ENCODE measurements around the gene MISP. TPM values are rescaled to one million over a fixed set of nuclear protein-coding genes. Genes with fewer than 3 reads are reported as not detected.
A peak's percentile ranks its signal among the peaks of the same experiment; 100 is the strongest.

MISP gene
- total RNA-seq, 1 experiment from 2014 or later = 0.70 TPM

- H3K4me3 Mint-ChIP-seq = no peak overlapping the region
- H3K4me1 Mint-ChIP-seq = peaks cover 38% of the 10 kb centered on the region
- ChIA-PET CTCF (interaction anchor here (0.5 to 1.1 kb wide), 2 partner anchors 8 to 19 kb away, joined by 4 to 5 read pairs; no protein-coding TSS in a partner anchor), POLR2A (interaction anchor here (0.9 kb wide), 1 partner anchor 475 kb away, joined by 6 read pairs; no protein-coding TSS in a partner anchor)
- H3K27me3 Mint-ChIP-seq (ENCODE audit: low read depth) = no peaks in the 10 kb centered on the region
- no peak for ATAC-seq
- no peaks in the 10 kb centered on the region for H3K9me3 Mint-ChIP-seq
- no peak for DNase-seq (ENCODE audit: low spot score)
- no peak for TF ChIP-seq PRDM15 (CRISPR knock-in tag; IDR thresholded peaks at IDR 0.05)
- TF ChIP-seq, protein P1, sequence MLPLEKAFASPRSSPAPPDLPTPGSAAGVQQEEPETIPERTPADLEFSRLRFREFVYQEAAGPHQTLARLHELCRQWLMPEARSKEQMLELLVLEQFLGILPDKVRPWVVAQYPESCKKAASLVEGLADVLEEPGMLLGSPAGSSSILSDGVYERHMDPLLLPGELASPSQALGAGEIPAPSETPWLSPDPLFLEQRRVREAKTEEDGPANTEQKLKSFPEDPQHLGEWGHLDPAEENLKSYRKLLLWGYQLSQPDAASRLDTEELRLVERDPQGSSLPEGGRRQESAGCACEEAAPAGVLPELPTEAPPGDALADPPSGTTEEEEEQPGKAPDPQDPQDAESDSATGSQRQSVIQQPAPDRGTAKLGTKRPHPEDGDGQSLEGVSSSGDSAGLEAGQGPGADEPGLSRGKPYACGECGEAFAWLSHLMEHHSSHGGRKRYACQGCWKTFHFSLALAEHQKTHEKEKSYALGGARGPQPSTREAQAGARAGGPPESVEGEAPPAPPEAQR (CRISPR knock-in tag; IDR thresholded peaks at IDR 0.05) = no peak
- no peak for TF ChIP-seq ZBTB21 (CRISPR knock-in tag; IDR thresholded peaks at IDR 0.05; ENCODE audit: borderline replicate concordance)
- no peak for TF ChIP-seq SOX15 (CRISPR knock-in tag; IDR thresholded peaks at IDR 0.05)
- peak overlapping the region; percentile 85 for H3K27ac Mint-ChIP-seq
- no peaks in the 10 kb centered on the region for H3K36me3 Mint-ChIP-seq
Observed at GRCh38 chr19:791567-792305, 40.8 kb downstream of the MISP start.

GRCh38 chr19:792306-792885 is 41.5 kb downstream of the MISP start:
- Mint-ChIP-seq H3K36me3 (no peaks in the 10 kb centered on the region), H3K4me3 (no peak overlapping the region), H3K27ac (peak overlapping the region; percentile 85; the same call in 1 of the 2 replicates), H3K4me1 (peaks cover 38% of the 10 kb centered on the region), H3K9me3 (no peaks in the 10 kb centered on the region), H3K27me3 (ENCODE audit: low read depth) (no peaks in the 10 kb centered on the region)
- ATAC-seq = no peak
- TF ChIP-seq ZNF121 (CRISPR knock-in tag; IDR thresholded peaks at IDR 0.05) (peak; percentile 85), IRF2 (CRISPR knock-in tag; IDR thresholded peaks at IDR 0.05; ENCODE audit: borderline replicate concordance, low read depth) (no peak)
- ChIA-PET POLR2A (interaction anchor here (1.8 kb wide), 1 partner anchor 10 kb away, joined by 5 read pairs; no protein-coding TSS in a partner anchor), CTCF (interaction anchor here (1.1 kb wide), 1 partner anchor 19 kb away, joined by 5 read pairs; no protein-coding TSS in a partner anchor)
- DNase-seq (ENCODE audit: low spot score) = no peak

- H3K27me3 Mint-ChIP-seq (ENCODE audit: low read depth) = no peaks in the 10 kb centered on the region
- no peak for ATAC-seq
- ChIA-PET POLR2A (interaction anchor here (0.5 to 1.8 kb wide), 2 partner anchors 9 to 63 kb away, joined by 3 to 5 read pairs; no protein-coding TSS in a partner anchor), CTCF (interaction anchor here (0.6 kb wide), 1 partner anchor 20 kb away, joined by 4 read pairs; no protein-coding TSS in a partner anchor)
- DNase-seq (ENCODE audit: low spot score) = no peak
- peaks cover 1% of the 10 kb centered on the region for H3K36me3 Mint-ChIP-seq
- H3K4me1 Mint-ChIP-seq = peaks cover 33% of the 10 kb centered on the region
- peak overlapping the region; percentile 85 for H3K27ac Mint-ChIP-seq
- no peak overlapping the region for H3K4me3 Mint-ChIP-seq
- no peaks in the 10 kb centered on the region for H3K9me3 Mint-ChIP-seq
- TF ChIP-seq ZNF425 (CRISPR knock-in tag; conservative IDR thresholded peaks at IDR 0.05) (no peak), RORB (CRISPR knock-in tag; IDR thresholded peaks at IDR 0.05) (no peak), ATF6 (CRISPR knock-in tag; IDR thresholded peaks at IDR 0.05) (no peak), AFF4 (CRISPR knock-in tag; IDR thresholded peaks at IDR 0.05; ENCODE audit: borderline replicate concordance) (no peak), SOX15 (CRISPR knock-in tag; IDR thresholded peaks at IDR 0.05) (no peak), MXD4 (CRISPR knock-in tag; IDR thresholded peaks at IDR 0.05; ENCODE audit: borderline replicate concordance) (no peak), NR1H2 (CRISPR knock-in tag; IDR thresholded peaks at IDR 0.05) (no peak), NFATC4 (CRISPR knock-in tag; IDR thresholded peaks at IDR 0.05) (no peak), ZNF512 (CRISPR knock-in tag; IDR thresholded peaks at IDR 0.05; ENCODE audit: borderline replicate concordance) (no peak)
Observed at GRCh38 chr19:793806-794205, 42.9 kb downstream of the MISP start.
